HG03039 (cell line): Measurements from ENCODE around the gene PHF21B.

ENCODE experiments used
- ATAC-seq: cut with Tn5 transposase; IDR thresholded peaks from one replicate; pipeline ENCODE4 v1.9.1; 2021; ENCODE audit warnings: mild to moderate bottlenecking, moderate library complexity; ENCODE audit not compliant: unreplicated experiment

The PHF21B gene

DNA sequence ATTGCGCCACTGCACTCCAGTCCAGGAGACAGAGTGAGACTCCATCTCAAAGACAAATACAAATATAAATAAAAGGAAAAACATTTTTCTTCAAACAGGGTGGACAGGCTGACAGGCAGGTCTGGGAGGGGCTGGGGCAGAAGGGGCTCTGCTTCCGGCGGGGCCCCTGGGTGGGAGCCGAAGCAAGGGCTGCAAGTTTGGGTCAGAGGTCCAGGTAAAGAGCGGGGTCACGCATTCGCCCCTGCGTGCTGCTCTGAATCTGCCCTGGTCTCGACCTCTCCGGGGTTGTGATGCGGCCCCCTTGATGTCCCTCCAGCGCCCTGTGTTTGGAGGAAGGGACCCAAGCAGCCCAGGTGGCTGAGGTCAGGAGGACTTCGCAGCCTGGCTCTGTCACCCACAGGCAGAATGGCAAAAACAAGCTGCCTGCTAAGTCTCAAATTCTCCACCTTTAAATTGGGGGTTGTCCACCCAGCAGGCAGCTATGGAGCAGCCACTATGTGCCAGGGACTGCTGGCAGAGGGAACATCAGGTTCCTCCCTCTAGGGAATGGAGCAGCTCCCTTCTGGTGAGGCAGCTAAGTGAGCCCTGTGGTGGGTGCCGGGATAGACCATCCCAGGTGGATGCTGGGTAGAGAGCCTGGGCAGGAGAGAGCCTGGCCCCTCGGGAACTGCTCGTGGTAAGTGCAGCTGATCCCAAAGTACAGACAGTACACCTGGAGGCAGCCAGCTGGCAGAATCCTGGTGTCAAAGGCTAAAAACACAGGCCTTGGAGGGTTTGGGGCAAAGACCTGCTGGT, 10.3 kb upstream of the PHF21B start:
- ATAC-seq = no peak

GRCh38 chr22:45014654-45015053, 4.8 kb upstream of the PHF21B start:
- no peak for ATAC-seq

DNA sequence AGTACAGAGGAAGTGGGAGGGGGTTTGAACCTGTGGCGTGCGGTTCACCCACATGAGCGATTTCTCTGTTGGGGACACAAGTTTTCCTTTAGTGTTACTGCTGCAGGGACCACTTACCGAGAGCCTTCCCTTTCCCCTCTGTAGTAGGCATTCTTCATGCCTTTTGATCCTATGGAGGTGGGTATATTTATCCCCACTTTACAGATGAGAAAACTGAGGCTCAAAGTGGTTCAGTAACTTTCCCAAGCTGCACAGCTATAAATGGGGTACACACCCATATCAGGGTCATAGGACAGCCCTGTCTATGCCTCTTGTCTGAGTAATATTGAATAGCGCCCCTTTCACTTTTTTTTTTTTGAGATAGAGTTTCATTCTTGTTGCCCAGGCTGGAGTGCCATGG, 3.3 kb upstream of the PHF21B start:
- ATAC-seq = no peak

DNA sequence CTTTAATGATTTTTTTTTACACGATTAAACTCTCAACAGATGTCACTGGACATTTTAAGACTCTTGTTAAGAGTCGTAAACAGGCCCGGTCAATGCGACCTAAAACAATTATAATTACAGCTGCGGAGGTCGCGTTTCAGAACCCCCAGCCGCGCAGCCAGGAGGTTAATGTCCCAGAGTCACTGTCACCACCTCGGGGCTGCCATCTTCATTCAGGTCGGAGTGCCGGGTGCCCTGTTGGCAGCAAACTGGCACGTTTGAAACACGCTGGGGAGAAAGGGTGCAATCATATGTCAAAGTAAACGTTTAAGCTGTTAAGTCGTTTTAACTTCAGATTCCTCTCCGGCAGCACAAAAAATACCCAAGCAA, 711 bp upstream of the PHF21B start:
- no peak for ATAC-seq

GRCh38 chr22:45008751-45009605, 827 bp downstream of the PHF21B start:
- ATAC-seq = no peak

- ATAC-seq = no peak
Measured at GRCh38 chr22:45008186-45008681, 1.6 kb downstream of the PHF21B start.

GRCh38 chr22:45007391-45008185, 2.2 kb downstream of the PHF21B start:
- no peak for ATAC-seq

GRCh38 chr22:45006964-45007390, 2.8 kb downstream of the PHF21B start:
- no peak for ATAC-seq

DNA sequence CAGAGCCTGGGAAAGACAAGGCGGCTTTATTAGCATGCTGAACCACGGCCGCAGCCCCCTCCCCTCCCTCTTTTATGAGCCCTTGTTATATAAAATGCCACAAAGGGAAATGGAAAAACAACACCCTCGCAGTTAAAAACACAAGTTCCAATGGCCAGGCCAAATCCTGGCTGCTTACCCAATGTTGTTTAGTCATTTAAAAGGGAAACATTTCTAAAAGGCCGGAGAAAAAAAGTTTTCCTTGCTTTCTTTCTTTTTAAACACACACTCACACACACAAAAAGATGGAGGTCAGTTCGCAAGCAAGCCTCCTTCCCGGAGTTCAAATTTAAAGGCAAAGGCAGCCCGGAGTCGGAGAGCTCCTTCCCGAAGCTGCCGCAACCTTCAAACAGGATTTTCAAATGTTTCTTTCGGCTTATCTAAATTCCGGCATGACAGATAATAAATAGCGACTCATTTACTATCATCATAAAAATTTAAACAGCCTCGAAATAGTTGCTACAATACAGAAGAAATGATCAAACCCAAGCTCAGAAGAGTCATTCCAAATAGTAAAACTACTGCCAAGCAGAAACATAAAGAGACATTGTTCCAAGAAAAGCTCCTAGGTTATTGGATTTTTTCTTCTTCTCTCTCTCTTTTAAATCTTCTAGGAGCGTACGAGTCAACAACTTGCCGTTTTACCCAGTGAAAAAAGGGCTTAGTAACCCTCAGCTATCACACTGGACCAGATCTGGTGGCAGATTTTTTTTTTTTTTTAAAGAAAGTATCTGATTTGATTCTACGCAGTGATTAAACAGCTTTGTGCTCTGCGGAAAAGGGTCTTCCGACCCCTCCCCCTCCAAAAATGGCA, 3.5 kb downstream of the PHF21B start:
- ATAC-seq = no peak

GRCh38 chr22:45001653-45002052, 8.2 kb downstream of the PHF21B start:
- no peak for ATAC-seq

GRCh38 chr22:45000330-45000729, 9.5 kb downstream of the PHF21B start:
- ATAC-seq = no peak

DNA sequence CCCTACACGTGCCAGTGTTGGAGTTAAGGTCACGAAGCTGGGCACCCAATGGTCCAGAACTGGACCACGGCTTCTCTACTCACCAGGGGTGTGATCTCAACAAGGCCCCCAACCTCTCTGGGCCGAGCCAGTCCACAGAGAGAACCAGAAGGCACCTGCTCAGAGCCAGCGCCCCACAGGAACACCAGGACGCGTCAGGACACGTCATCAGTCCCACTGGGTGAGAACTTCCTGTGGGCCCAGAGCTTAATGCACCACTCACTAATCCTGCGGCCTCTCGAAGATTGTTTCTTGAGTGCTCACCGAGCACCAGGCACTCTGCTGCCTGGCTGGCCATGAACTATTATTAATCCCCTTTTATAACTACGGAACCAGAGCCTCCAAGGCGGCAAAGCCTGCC, 10.1 kb downstream of the PHF21B start:
- no peak for ATAC-seq

DNA sequence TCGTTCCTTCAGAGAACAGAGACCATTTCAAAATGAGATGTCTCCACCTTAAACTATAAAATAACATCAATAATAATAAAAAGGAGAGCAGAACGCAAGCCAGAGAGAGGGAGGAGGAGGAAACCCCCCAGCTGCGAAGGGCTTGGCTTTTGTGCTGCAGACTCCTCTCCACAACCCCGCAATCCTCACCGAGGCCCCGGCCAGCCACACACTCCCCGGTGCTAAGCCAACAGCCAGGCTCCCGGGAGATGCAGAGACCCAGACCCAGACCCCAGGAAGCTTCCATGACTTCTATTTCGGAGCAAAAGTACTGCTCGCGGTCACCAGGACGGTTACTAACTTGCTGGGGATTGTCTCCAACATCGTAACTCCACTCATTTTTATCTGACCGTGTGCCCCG, 10.6 kb downstream of the PHF21B start:
- no peak for ATAC-seq

GRCh38 chr22:44998296-44998695, 11.5 kb downstream of the PHF21B start:
- ATAC-seq = no peak

GRCh38 chr22:44997060-44997459, 12.7 kb downstream of the PHF21B start:
- ATAC-seq = no peak

- no peak for ATAC-seq
Measured at GRCh38 chr22:44996648-44997047, 13.2 kb downstream of the PHF21B start.

DNA sequence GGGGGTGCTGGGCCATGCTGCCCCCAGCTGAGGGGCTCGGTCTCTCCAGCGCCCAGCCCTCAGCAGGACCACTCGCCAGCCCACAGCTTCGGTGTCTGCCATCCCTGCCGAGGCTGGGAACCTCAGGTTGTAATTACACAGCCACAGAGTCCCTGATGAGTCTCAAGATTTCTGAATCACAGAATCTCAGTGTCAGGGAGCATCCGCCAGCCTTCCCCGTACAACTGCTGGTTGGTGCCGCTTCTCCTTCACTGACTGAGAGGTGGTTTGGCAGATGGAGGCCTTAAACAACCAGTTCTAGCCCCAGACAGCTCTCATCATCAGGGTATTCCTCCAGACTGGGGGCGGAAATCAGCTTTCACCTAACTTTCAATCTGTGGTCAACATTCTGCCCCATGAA, 13.7 kb downstream of the PHF21B start:
- no peak for ATAC-seq

DNA sequence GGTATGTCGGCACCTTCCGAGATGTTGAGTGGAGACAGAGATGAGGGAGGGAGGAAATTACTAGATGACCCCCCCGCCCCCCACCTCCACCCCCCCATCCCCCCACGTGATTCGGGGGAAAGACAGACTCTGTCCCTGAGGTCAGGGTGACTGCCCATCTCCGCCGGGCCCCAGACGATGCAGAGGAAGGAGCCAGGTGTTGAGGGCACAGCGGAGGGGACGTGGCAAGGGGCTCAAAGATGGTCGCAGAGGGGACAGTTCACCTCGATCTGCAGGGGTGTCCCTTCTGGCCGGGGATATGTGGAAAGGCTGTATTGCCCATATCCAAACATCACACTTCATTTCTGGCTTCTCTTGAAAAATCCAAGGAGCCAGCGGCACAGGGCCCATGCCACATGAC, 14.1 kb downstream of the PHF21B start:
- ATAC-seq = no peak

DNA sequence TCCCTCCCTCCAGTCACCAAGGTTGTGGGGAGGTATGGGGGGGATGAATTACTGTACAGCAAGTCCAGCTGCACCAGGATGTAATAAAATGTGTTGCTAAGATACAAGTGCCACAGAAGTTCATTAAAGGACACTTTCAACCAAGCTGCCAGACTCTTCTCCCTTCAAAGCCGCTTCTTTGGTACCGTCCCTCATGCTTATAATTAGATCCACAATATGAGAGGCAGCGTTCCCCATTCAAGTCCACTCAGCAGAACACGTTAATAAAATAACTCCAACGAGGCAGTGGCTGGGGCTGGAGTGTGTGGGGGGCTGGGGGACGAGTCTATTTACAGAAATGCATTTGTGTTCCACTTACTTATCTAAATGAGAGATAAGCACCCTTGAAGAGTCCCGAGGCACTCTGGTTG, 14.7 kb downstream of the PHF21B start:
- ATAC-seq = no peak

DNA sequence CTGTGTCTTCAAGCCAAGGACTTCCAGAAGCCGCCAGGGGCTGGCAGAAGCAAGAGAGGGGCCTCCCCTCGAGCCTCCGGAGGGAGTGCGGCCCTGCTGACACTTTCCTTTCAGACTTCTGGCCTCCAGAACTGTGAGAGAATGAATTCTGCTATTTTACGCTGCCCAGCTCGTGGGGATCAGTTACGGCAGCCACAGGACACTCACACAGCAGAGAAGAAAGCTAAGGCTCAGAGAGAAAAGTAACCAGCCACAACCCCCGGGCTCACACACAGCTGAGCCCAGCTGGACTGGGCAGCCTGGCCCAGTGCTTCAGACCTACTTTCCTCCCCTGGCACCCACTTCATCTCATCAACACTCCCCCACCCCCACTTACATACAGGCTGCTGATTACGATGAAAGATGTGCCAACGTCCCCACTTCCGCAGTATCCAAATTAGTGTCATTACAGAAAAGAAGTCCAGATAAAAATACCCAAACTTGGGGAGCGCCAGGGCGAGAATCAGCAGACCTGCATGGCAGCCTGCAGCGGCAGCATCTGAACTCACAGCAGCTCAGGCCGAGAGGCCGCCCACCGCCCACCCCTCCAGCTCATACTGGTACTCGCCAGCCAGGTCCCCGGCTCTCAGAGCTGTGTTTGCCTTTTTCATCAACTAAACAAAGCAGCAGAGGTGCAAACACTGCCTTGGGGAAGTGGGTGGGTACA, 15.3 kb downstream of the PHF21B start:
- ATAC-seq = no peak
